ENCODE data around the gene SLC25A21.
A peak's percentile ranks its signal among the peaks of the same experiment; 100 is the strongest.

DNA sequence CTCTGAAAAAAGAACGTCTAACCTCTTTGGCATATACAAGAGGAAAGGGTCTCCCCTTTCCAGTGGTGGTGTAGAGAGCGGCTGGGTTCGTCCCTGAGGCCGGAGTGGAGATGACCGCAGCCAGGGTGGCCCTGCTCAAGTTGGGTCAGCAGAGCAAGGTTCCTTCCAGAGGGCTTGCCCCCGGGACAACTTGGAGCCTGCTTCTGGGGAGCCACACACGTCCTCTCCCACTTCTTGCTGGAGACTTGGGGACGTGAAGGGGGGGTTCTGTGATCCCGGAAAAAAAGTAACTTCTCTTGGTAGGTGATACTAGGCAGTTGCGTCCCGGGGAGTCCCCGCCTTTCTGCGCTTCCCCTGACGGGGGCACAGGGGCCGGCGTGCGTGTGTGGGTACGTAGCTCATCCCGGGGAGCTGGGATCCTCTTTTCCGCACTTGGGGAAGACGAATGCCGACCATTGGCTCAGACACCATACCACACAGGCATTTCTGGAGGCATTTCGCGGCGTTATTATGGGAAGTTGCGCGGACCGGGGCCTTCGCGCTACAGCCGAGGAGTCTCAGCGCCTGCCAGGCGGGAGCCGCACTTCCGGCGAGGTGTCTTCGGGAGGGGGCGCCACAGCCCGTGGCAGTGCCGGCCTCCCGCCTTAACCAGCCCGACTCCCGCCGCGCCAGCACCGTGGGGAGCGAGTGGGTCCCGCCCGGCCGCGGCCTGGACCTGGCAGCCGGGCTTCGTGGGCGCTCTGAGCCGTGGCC is 525.6 kb downstream of the SLC25A21 start:
- TF ChIP-seq CTCF (conservative IDR thresholded peaks at IDR 0.05; ENCODE audit: low read depth in 2 of 2) (peak; percentile 31 to 52; a peak in 3 of 4 replicates), EZH2 (IDR thresholded peaks at IDR 0.05; ENCODE audit: low read depth, unreplicated experiment) (peak; percentile 82), EZH2phosphoT487 (IDR thresholded peaks at IDR 0.05; ENCODE audit: unreplicated experiment) (no peak), POLR2AphosphoS5 (IDR thresholded peaks at IDR 0.05; ENCODE audit: low read depth) (no peak), REST (IDR thresholded peaks at IDR 0.05; ENCODE audit: unreplicated experiment) (no peak), CREB1 (CRISPR knock-in tag; IDR thresholded peaks at IDR 0.05; ENCODE audit: low read depth) (no peak), JUNB (IDR thresholded peaks at IDR 0.05; ENCODE audit: unreplicated experiment) (no peak), ETS1 (IDR thresholded peaks at IDR 0.05) (no peak), NANOG (IDR thresholded peaks at IDR 0.05; ENCODE audit: borderline replicate concordance) (no peak), ZNF331 (CRISPR knock-in tag; IDR thresholded peaks at IDR 0.05; ENCODE audit: low read depth) (no peak), STAT1 (IDR thresholded peaks at IDR 0.05; ENCODE audit: unreplicated experiment) (no peak), ZNF114 (CRISPR knock-in tag; IDR thresholded peaks at IDR 0.05) (no peak)
- TF ChIP-seq, protein P1, sequence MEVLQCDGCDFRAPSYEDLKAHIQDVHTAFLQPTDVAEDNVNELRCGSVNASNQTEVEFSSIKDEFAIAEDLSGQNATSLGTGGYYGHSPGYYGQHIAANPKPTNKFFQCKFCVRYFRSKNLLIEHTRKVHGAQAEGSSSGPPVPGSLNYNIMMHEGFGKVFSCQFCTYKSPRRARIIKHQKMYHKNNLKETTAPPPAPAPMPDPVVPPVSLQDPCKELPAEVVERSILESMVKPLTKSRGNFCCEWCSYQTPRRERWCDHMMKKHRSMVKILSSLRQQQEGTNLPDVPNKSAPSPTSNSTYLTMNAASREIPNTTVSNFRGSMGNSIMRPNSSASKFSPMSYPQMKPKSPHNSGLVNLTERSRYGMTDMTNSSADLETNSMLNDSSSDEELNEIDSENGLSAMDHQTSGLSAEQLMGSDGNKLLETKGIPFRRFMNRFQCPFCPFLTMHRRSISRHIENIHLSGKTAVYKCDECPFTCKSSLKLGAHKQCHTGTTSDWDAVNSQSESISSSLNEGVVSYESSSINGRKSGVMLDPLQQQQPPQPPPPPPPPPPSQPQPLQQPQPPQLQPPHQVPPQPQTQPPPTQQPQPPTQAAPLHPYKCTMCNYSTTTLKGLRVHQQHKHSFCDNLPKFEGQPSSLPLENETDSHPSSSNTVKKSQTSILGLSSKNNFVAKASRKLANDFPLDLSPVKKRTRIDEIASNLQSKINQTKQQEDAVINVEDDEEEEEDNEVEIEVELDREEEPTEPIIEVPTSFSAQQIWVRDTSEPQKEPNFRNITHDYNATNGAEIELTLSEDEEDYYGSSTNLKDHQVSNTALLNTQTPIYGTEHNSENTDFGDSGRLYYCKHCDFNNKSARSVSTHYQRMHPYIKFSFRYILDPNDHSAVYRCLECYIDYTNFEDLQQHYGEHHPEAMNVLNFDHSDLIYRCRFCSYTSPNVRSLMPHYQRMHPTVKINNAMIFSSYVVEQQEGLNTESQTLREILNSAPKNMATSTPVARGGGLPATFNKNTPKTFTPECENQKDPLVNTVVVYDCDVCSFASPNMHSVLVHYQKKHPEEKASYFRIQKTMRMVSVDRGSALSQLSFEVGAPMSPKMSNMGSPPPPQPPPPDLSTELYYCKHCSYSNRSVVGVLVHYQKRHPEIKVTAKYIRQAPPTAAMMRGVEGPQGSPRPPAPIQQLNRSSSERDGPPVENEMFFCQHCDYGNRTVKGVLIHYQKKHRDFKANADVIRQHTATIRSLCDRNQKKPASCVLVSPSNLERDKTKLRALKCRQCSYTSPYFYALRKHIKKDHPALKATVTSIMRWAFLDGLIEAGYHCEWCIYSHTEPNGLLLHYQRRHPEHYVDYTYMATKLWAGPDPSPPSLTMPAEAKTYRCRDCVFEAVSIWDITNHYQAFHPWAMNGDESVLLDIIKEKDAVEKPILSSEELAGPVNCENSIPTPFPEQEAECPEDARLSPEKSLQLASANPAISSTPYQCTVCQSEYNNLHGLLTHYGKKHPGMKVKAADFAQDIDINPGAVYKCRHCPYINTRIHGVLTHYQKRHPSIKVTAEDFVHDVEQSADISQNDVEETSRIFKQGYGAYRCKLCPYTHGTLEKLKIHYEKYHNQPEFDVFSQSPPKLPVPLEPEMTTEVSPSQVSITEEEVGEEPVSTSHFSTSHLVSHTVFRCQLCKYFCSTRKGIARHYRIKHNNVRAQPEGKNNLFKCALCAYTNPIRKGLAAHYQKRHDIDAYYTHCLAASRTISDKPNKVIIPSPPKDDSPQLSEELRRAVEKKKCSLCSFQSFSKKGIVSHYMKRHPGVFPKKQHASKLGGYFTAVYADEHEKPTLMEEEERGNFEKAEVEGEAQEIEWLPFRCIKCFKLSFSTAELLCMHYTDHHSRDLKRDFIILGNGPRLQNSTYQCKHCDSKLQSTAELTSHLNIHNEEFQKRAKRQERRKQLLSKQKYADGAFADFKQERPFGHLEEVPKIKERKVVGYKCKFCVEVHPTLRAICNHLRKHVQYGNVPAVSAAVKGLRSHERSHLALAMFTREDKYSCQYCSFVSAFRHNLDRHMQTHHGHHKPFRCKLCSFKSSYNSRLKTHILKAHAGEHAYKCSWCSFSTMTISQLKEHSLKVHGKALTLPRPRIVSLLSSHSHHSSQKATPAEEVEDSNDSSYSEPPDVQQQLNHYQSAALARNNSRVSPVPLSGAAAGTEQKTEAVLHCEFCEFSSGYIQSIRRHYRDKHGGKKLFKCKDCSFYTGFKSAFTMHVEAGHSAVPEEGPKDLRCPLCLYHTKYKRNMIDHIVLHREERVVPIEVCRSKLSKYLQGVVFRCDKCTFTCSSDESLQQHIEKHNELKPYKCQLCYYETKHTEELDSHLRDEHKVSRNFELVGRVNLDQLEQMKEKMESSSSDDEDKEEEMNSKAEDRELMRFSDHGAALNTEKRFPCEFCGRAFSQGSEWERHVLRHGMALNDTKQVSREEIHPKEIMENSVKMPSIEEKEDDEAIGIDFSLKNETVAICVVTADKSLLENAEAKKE (CRISPR knock-in tag; IDR thresholded peaks at IDR 0.05) = no peak

Data from GM23338 (cell line).